ENCODE results near the gene ZNF613.
"Not testable (repeated sequence)": the region's sequence is repeated elsewhere in the genome, so short reads cannot be mapped to it uniquely, and the experiment has no call there.

Gene ZNF613

DNA sequence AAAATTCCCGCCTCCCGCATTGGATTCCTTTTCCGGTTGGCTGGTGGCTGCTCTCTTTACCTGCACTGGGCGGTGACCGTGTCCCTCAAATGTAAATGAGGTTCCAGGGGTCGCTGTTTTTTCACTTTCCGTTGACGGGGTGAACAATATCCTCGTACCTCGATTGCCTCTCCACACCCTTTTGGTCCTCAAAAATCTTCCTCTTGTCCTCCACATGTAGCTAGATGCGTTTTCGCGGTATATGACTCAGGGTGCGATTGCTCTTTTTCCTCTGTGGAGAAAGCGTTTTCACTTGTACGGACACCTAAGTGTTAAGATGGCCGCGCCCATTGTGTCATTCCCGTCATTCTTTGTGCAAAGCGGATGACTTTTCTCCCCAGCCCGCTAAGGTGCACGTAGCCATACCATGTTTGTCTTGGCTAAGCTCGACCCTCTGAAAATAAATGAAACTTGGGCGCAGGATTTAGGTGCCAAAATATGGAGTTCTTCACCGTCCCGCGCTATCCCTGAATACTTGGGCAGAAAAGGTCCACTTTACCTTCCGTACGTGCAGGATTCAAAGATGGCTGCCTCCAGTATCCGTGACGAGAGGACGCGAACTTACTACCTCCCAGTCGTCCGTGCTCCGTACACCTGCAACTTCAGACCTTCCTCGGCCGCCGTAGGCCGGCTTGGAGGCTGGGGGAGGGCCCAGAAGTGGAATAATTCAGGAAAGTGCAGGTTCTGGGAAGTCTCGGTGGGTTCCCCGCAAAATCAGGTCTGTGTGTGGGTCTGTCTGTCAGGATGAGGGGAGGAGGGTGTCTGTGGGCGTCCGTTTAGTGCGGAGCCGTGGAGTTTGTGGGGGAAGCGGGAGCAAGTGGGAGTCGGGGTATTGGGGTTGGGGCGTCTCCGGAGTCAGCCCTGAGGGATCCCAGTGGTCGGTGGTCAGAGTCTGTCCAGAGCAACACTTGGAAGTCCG lies at the start of gene ZNF613:
Gene ZNF613, plus strand, starts transcription at position 689 of the 958 bp plus-strand sequence. CDS start 8,749 bp downstream, outside the sequence.
- peak; percentile 71 to 72 for DNase-seq (ENCODE audit: low read depth in 2 of 2, low spot score in 1 of 2)

DNA sequence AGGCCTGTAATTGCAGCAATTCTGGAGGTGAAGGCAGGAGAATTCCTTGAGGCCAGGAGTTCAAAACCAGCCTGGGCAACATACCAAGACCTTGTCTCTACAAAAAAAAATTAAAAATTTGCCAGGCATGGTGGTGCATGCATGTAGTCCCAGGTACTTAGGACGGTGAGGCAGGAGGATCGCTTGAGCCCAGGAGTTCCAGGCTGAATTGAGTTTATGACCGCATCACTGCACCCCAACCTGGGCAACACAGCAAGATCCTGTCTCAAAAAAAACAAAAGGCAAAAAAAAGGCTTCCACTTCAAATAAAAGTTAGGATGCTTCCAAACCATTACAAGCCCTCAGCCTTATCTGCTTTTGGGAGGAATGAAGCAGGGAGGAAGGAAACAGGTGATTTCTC lies 44.8 kb upstream of the ZNF613 start:
- no peak for DNase-seq (ENCODE audit: low read depth in 2 of 2, low spot score in 1 of 2)

DNA sequence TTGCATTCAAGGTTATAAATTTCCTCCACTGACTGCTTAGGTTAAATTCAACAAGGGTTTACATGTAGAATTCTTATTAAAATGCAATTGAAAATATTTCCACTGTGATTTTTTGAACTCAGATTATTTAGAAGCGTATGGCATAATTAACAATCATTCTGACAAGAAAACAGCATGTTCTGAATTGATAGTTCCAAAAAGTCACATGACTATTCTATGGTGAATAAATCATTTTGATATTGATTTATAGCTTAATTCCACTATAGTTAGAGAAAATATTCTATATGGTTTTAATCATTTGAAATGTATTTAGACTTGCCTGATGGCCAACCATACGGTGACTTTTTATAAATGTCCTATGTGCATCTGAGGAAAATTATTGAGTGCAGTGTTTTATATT lies 42.6 kb upstream of the ZNF613 start:
- no peak for DNase-seq (ENCODE audit: low read depth in 2 of 2, low spot score in 1 of 2)

DNA sequence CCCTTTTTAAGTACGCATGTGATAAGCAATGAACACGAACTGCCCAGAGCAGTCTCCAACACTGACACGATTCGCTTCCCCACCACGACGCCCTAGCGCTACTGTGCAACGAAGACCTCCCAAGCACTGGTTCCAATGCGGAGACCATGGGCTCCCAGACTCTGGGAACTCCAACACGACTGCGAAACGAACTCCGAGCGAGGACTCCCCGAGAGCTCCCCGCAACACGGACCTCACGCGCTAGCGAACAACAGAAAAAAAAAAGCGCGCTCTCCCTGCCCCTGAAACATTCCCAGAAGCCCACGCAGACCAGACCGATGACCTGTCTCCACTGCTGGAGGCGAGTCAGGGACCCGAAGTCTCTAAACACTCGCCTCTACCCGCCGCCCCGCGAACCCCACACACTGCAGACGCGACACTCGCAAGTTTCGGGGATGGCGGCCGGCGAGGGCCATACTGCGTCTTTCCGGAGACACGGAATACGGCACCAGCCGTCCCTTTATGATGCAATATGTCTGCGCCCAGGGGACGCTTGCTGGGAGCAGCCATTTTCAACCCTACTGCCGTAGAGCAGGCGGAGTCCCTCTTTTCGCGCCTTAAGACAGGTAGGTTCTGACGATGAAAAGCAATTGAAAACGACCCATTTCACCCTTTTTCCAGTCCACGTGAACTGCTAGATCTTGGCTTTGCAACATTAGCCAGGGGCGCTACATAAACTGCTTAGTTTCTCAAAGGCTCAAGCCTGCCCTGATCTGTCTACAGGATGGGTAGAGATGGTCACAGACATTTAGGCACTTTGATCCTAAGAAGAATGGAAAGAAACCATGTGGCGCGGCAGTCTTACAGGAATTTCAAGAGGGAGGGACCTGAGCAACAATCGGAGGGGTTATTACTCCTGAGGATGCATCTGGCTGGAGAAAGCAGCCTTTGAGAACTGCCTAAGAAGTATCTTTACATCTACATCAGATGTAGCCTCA lies 39.5 kb upstream of the ZNF613 start, which contains the start of gene ZNF577:
Gene ZNF577, minus strand, starts transcription at position 430 of the 977 bp plus-strand sequence. CDS start 7,569 bp downstream, outside the sequence.
- DNase-seq (ENCODE audit: low read depth in 2 of 2, low spot score in 1 of 2) = peak; percentile 16 to 40

DNA sequence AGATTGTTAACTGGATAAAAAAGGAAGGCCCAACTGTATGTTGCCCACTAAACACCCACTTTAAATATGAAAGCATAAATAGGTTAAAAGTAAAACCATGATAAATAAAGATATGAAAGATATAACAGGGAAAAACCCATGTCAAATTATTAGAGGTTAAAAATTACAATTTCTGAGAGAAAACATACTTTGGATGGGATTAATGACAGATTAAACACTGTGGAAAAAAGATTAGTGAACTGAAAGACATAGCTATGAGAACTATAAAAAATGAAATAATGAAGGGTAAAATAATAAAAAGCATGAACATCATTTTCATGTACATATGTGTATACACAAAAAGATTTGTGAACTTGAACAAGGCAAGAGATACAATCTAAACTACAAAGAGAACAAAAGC lies 37.3 kb upstream of the ZNF613 start:
- no peak for DNase-seq (ENCODE audit: low read depth in 2 of 2, low spot score in 1 of 2)

DNA sequence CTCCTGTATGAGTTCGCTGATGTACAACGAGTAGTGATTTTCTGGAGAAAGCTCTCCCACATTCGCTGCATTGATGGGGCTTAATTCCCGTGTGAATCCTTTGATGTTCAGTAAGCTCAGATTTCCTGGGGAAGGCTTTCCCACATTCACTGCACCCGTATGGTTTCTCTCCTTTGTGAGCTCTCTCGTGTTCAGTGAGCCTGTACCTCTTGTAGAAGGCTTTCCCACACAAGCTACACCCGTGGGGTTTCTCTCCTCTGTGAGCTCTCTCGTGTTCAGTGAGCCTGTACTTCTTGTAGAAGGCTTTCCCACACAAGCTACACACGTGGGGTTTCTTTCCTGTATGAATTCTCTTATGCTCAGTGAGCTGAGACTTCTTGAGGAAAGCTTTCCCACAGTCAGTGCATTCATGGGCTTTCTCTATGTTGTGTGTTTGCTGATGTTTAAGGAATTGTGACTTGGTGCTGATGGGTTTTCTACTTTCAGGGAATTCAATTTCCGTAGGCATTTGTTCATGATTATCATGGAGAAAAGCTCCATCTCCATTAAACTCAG lies 36.0 kb upstream of the ZNF613 start:
- no peak for DNase-seq (ENCODE audit: low read depth in 2 of 2, low spot score in 1 of 2)

DNA sequence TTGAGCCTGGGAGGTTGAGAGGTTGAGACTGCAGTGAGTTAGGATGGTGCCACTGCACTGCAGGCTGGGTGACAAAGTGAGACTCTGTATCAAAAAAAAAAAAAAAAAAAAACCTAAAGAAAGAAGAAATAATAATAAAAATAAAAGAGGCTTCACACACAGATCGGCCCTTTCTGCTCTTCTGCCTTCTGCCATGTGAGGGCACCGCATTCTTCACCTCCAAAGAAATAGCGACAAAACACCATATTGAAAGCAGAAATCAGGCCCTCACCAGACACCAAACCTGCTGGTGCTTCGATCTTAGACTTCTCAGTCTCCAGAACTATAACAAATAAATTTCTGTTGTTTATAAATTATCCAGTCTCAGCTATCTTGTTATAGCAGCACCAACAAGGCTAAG lies 25.4 kb upstream of the ZNF613 start:
- no peak for DNase-seq (ENCODE audit: low read depth in 2 of 2, low spot score in 1 of 2)

DNA sequence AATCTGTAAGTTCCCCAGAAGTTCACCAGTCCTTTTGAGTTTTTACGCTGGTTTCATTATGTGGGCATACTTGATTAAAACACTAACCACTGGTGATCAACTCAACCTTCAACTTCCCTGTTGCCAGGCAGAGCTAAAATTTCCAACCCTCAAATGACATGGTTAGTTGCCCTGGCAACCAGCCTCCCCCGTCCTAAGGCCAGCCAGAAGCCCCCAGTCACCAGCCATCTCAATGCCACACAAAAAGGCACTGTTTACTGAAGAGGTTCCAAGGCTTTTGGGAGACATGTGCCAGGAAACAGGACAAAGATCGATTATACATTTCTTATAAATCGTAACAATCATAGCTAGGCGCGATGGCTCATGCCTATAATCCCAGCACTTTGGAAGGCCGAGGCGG lies 24.1 kb upstream of the ZNF613 start:
- no peak for DNase-seq (ENCODE audit: low read depth in 2 of 2, low spot score in 1 of 2)

DNA sequence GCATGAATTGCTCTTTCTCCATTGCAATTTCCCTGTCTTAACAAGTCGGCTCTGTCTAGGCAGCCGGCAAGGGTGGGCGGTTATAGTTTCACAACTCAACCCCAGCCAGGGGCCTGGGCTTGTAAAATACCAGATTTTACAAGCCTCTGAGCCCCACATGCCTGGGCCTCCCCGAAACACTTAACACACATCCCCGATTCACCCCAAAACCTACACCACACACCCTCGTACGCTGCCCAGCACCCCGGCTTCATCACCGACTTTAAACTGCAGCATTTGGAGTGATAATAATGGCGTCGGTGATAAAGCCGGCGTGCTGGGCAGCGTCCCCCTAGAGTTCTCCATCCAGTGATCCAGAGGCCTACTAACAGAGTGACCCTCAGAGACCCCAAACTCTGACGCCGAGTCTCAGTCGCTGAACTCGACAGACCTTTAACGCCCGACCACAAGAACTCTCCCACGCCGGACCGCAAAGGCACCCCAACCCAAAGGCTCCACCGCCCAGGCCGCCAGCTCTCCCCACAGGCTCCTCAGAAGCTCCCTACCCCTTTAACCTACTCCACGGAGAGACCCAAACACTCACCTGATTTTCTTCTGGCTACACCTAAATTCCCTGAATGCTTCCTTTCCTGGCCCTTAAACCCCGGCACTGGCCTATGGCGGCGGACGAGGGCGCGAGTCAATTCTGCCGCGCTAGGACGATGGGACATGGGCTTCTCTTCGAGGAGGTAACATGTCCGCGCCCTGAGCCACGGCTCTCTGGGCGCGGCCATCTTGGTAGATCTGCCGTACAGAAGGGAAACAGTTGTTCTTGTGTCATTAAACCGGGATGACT lies 22.7 kb upstream of the ZNF613 start, which contains the start of gene ZNF649:
Gene ZNF649, minus strand, starts transcription at position 687 of the 835 bp plus-strand sequence. CDS start 4,910 bp downstream, outside the sequence.
- peak; percentile 47 to 67 for DNase-seq (ENCODE audit: low read depth in 2 of 2, low spot score in 1 of 2)

DNA sequence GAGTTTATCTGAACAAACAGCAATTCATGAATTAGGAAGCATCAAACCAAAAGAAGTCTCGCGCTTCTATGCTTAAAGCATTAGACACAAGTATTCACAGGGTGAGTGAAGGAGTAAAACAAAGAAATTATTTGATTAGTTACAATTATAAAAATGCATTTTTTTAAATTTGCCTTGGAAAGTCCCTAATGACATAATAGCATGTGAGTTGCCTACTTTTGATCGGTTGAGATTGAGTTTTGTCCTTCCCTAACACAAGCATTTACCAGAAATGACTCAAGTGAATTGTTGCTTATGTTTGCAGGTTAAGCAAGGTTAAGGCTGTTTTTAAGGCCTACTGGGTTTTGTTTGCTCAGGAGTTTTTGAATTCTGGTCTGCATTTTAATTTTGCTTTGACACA lies 22.1 kb upstream of the ZNF613 start:
- DNase-seq (ENCODE audit: low read depth in 2 of 2, low spot score in 1 of 2) = no peak

DNA sequence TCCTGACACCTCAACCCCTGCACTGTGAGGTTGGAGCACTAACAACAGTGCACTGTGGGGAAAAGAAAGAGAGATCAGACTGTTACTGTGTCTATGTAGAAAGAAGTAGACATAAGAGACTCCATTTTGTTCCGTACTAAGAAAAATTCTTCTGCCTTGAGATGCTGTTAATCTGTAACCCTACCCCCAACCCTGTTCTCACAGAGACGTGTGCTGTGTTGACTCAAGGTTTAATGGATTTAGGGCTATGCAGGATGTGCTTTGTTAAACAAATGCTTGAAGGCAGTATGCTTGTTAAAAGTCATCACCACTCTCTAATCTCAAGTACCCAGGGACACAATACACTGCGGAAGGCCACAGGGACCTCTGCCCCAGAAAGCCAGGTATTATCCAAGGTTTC lies 21.6 kb upstream of the ZNF613 start:
- DNase-seq (ENCODE audit: low read depth in 2 of 2, low spot score in 1 of 2) = not testable (repeated sequence)

DNA sequence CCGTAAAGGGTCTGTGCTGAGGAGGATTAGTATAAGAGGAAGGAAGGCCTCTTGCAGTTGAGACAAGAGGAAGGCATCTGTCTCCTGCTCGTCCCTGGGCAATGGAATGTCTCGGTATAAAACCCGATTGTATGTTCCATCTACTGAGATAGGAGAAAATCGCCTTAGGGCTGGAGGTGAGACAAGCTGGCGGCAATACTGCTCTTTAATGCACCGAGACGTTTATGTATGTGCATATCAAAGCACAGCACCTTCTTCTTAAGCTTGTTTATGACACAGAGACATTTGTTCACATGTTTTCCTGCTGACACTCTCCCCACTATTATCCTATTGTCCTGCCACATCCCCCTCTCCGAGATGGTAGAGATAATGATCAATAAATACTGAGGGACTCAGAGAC lies 21.2 kb upstream of the ZNF613 start:
- not testable (repeated sequence) for DNase-seq (ENCODE audit: low read depth in 2 of 2, low spot score in 1 of 2)

DNA sequence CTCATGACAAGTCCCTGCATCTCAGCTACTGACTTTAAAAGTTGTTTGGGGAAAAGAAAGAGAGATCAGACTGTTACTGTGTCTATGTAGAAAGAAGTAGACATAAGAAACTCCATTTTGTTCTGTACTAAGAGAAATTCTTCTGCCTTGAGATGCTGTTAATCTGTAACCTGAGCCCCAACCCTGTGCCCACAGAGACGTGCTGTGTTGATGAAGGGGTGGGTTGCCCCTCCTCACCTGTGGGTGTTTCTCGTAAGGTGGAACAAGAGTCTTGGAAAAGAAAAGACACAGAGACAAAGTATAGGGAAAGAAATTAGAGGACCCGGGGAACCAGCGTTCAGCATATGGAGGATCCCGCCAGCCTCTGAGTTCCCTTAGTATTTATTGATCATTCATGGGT lies 19.3 kb upstream of the ZNF613 start:
- DNase-seq (ENCODE audit: low read depth in 2 of 2, low spot score in 1 of 2) = not testable (repeated sequence)

DNA sequence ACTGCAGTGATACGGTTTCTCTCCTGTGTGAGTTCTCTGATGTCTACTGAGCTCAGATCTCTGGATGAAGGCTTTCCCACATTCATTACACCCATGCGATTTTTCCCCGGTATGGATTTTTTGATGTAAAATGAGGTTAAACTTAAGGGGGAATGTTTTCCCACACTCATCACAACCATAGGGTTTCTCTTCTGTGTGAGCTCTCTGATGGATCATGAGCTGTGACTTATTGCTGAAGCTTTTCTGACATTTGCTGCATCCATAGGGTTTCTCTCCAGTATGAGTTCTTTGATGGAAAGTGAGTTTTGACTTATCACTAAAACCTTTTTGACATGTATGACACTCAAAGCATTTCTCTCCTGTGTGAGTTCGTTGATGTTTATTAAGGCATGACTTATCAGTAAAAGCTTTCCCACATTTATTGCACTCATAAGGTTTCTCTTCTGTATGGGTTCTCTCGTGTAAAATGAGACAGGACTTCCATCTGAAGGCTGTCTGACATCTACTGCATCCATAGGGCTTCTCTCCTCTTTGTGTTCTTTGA lies 11.9 kb upstream of the ZNF613 start:
- no peak for DNase-seq (ENCODE audit: low read depth in 2 of 2, low spot score in 1 of 2)

DNA sequence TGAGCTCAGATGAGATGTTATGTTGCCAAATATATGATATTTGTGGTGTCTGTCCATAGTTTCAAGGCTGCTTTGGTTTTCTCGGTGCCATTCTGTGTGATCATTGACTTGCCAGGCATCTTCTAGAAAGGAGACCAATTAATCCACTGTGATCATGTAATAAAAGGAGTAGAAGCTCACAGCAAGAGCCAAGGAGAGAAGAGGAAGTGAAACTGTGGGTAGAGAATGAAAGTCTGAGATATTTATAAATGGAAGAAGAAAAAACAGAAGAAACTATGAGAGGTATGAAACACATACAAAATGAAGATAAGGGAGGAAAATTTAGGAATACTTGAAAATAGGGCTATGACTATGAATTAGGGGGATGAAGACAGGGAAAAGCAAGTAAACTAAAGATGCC lies 11.1 kb upstream of the ZNF613 start:
- no peak for DNase-seq (ENCODE audit: low read depth in 2 of 2, low spot score in 1 of 2)

DNA sequence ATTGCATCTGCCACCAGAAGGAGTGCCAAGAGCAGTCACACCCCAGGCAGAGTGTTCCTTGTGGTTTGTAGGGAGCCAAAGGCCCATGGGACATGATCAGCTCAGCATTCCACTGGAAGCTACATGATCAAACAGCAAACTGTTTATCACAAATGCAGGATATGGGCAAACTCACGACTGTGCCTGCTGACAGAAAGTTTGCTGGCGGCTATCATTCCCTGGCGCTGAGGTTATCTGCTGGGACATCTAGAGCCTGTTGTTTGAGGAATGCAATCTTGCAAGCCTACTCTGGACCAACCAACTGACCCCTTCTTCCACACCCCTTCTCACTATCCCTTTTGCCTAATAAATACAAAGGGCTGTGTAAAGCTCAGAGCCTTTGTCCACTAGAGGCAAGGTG lies 7.7 kb upstream of the ZNF613 start:
- DNase-seq (ENCODE audit: low read depth in 2 of 2, low spot score in 1 of 2) = no peak

DNA sequence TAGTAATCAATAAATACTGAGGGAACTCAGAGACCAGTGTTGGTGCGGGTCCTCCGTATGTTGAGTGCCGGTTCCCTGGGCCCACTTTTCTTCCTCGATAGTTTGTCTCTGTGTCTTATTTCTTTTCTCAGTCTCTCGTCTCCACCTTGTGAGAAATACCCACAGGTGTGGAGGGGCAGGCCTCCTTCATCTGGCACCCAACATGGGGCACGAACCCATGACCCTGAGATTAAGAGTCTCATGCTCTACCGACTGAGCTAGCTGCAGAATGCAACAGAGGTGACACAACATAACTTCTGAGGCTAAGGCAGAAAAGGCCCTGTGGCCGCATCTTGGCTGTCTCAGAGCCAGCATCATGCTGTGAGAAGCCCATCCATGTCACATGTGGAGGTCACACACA lies 5.3 kb upstream of the ZNF613 start:
- DNase-seq (ENCODE audit: low read depth in 2 of 2, low spot score in 1 of 2) = no peak

DNA sequence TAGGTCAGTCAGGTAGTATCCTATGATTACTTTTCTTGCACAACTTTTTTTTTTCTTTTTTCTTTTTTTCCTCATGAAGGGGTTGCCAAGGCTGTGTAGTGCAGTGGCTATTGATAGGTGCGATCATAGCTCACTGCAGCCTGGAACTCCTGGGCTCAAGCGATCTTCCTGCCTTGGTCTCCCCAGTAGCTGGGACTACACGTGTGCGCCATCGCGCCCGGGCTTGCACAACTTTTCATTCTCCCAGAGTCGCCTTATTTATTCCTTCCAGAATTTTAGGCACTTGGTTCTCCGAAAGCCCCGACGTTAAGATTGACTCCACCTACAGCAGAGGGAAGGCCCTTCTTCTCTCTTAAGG lies 867 bp upstream of the ZNF613 start:
- DNase-seq (ENCODE audit: low read depth in 2 of 2, low spot score in 1 of 2) = no peak

DNA sequence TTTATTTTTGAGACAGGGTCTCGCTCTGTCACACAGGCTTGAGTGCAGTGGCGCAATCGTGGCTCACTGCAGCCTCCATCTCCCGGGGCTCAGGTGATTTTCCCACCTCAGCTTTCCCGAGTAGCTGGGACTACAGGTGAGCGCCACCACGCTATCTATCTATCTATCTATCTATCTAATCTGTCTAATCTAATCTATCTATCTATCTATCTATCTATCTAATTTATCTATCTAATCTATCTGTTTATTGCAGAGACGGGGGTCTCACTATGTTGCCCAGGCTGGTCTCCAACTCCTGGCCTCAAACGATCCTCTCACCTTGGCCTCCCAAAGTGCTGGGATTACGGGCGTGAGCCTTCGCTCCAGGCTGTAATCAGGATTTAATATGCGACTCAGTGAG lies 587 bp downstream of the ZNF613 start:
- DNase-seq (ENCODE audit: low read depth in 2 of 2, low spot score in 1 of 2) = no peak

DNA sequence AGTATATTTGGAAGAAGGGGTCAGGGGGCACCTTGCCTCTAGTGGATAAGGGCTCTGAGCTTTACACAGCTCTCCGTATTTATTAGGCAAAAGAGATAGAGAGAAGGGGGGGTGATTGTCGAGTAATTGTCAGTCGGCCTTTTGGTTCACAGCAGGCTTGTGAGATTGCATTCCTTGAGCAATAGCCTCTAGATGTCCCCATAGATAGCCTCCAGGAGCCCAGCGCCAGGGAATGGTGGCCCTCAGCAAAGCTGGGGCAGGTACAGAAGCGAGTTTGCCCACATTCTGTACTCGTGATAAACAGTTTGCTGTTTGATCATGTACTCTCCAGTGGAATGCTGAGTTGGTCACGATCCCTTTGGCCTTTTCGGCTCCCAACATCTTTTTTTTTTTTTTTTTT lies 4.6 kb downstream of the ZNF613 start:
- no peak for DNase-seq (ENCODE audit: low read depth in 2 of 2, low spot score in 1 of 2)

All from stimulated activated CD8-positive, alpha-beta memory T cell treated with anti-CD3 and anti-CD28 coated beads, Interleukin-4, amount 100 ng/mL, for 1 hour (primary cell).